Muscle of leg (tissue), 11 donors: Measurements from ENCODE around the gene ZNF778. TPM values are rescaled to one million over a fixed set of nuclear protein-coding genes. Genes with fewer than 3 reads are reported as not detected.
A peak's percentile ranks its signal among the peaks of the same experiment; 100 is the strongest.
"Not testable (repeated sequence)": the region's sequence is repeated elsewhere in the genome, so short reads cannot be mapped to it uniquely, and the experiment has no call there.

Experiments
- DNase-seq: peaks from one replicate; pipeline ENCODE4 v3.0.0; 2013
- H3K27ac ChIP-seq: one replicate; pipeline ENCODE4 v1.5.1; 2013; ENCODE audit warnings: mild to moderate bottlenecking, low read length, control low read depth
- H3K27me3 ChIP-seq: one replicate; pipeline ENCODE4 v1.6.1; 2013; ENCODE audit warnings: low read length; ENCODE audit not compliant: control insufficient read depth, insufficient read depth
- H3K36me3 ChIP-seq: one replicate; pipeline ENCODE4 v1.6.1; 2013; ENCODE audit warnings: low read length; ENCODE audit not compliant: control insufficient read depth, insufficient read depth
- H3K4me1 ChIP-seq: one replicate; pipeline ENCODE4 v1.6.1; 2013; ENCODE audit warnings: low read length; ENCODE audit not compliant: control insufficient read depth, insufficient read depth
- H3K4me3 ChIP-seq: one replicate; pipeline ENCODE4 v1.5.1; 2013; ENCODE audit warnings: low read length, control low read depth
- H3K9me3 ChIP-seq: replicated peaks from 2 replicates; pipeline ENCODE4 v1.6.1; 2013; ENCODE audit warnings: low read depth, low read length; ENCODE audit not compliant: control insufficient read depth
- WGBS: methylation state at CpG from one replicate; pipeline ENCODE4 v1.1.5; 2013; ENCODE audit warnings: missing lambda C conversion rate; ENCODE audit not compliant: insufficient coverage; 5-methylcytosine and 5-hydroxymethylcytosine counted together
- polyA plus RNA-seq, 8 donors: library from polyadenylated mRNA; unstranded; fragments of 120-200 nt; gene quantifications; one replicate each; pipeline versions ENCODE4 v1.2.1 to v1.2.3, GENCODE V29; 2013; ENCODE audit warnings: inconsistent platforms in 1 of 8, low replicate concordance in 1 of 8; ENCODE audit not compliant: insufficient read length in 8 of 8, insufficient read depth in 1 of 8
- total RNA-seq: library from RNA; stranded (reverse); fragments of 120-200 nt; gene quantifications from one replicate; pipeline ENCODE4 v1.2.4, GENCODE V29; 2013

Gene ZNF778
- total and polyA plus RNA-seq, 9 donors, result 4.6 to 7.7 (median 5.6) TPM

DNA sequence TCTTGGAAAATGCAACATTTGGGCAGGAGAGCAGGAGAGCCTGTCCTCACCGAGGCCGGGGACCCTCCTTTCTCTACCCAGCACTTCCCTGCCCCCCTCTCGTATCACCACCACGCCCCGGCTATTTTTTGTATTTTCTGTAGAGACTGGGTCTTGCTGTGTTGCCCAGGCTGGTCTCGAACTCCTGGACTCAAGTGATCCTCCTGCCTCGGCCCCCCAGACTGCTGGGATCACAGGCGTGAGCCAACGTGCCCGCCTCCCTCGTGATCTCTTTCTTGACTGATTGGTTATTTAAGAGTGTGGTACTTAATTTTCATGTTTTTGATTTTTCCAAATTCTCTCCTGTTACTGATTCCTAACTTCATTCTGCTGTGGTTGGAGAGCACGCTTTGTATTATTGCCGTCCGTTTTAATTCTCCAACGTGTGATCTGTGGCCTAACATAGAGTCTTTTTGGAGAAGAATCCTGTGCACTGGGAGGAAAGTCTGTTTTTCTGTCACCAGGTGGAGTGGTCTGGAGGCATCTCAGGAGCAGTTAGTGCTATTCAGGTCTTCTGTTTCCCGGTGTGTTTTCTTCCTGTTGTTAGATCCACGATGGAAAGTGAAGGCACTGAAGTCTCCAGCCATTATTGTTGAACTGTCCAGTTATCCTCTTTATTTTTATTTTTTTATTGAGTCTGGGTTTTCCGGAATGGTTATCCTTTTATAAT lies 40.4 kb downstream of the ZNF778 start:
- Histone ChIP-seq H3K9me3 (peaks cover 5% of the 10 kb centered on the region), H3K4me3 (peak overlapping the region; percentile 37), H3K27me3 (peaks cover 23% of the 10 kb centered on the region), H3K36me3 (no peaks in the 10 kb centered on the region), H3K4me1 (peaks cover 10% of the 10 kb centered on the region), H3K27ac (no peak overlapping the region)
- DNase-seq, result no peak
- WGBS, result 63% methylated on average over 10 of the region's 18 CpGs

DNA sequence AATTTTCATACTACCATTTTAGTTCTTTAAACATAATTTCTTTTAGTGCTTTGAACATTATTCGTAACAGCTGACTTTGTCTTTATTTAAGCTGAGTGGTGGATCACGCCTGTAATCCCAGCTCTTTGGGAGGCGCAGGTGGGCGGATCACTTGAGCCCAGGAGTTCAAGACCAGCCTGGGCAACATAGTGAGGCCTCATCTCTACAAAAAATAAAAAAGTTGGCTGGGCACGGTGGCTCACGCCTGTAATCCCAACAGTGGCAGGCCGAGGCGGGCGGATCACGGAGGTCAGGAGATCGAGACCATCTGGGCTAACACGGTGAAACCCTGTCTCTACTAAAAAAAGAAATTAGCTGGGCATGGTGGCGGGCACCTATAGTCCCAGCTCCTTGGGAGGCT lies 42.4 kb downstream of the ZNF778 start:
- H3K4me3 ChIP-seq, H3K36me3 ChIP-seq, H3K27ac ChIP-seq, H3K9me3 ChIP-seq, DNase-seq: not testable (repeated sequence)
- WGBS, result 90% methylated on average over 13 of the region's 13 CpGs
- Histone ChIP-seq H3K27me3 (peaks cover 23% of the 10 kb centered on the region), H3K4me1 (peaks cover 10% of the 10 kb centered on the region)

DNA sequence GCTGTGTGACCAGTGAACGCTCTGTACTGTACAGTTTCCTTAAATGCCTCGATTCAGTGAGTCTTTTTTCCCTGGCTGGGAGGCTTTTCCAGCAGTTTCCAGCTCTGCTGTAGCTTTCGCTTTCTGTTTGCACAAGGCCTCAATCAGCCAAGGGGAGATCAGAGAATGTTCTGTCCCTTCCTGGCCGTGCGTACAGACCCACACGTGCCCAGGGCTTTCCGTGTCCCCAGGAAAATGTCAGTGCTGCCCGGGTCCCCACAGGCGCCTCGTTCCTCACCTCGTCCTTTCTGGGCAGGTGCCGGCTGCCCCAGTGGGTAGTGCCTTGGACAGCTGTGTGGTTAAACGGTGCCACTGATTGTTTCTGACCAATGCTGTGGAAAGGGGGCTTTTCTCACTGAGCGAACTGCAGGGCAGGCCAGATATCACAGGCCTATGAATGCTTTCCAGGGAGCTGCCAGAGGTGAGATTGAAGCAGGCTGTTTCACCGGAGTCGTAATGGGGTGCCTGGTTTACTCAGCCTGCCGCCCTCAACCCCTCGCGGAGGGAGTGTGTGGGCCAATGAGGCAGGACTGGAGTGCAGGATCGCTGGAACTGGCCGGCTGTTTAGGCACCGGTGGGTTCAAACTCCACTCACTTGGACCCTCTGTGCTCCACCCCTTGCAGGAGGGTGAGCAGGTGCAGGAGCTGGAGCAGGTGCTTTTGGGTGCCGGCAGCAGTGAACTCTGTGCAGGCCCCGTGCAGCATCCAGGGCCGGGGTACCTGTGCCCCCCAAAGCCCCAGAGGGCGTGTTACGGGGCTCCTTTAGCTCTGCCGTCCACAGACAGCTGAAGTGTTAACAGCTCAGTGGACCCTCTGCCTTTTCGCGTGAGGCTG lies 44.4 kb downstream of the ZNF778 start:
- 81% methylated on average over 26 of the region's 30 CpGs for WGBS
- H3K27me3 ChIP-seq, result peaks cover 16% of the 10 kb centered on the region
- no peak overlapping the region for H3K27ac ChIP-seq
- H3K4me1 ChIP-seq, result peaks cover 5% of the 10 kb centered on the region
- peaks cover 22% of the 10 kb centered on the region for H3K36me3 ChIP-seq
- H3K9me3 ChIP-seq, result peaks cover 6% of the 10 kb centered on the region
- H3K4me3 ChIP-seq, result no peak overlapping the region
- DNase-seq, result no peak

DNA sequence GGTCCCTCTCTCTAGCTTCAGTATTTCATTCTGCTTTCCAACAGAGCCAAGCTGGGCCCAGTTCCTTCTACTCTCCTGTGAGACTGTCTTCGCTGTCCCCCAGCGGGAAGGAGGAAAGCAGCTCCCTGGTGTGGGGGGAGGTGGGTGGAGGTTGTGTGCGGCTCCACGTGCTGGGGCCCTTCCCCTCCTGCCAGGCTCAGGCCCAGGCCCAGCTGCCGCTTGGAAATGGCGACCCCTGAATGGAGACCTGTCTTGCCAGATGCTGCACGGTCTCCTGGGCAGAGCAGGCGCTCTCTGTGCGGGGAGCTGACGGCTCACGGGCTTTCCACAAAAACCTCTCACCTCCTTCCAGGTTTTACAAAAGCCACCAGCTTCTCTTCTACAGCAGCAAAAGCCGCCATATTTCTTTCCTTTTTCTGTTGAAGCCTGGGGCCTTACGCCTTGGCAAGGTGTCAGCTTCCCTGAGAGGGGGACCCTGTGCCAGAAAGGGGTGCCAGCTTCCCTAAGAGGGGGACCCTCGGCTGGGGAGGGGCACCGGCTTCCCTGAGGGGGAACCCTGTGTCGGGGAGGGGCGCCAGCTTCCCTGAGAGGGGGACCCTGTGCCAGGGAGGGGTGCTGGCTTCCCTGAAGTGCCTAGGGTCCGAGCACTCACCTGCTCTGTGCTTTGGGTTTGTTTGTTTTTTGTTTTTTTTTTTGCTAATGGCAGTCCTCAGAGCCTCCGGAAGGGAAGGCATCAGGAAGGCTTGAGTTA lies 47.5 kb downstream of the ZNF778 start:
- peaks cover 39% of the 10 kb centered on the region for H3K36me3 ChIP-seq
- no peak for DNase-seq
- 80% methylated on average over 12 of the region's 19 CpGs for WGBS

DNA sequence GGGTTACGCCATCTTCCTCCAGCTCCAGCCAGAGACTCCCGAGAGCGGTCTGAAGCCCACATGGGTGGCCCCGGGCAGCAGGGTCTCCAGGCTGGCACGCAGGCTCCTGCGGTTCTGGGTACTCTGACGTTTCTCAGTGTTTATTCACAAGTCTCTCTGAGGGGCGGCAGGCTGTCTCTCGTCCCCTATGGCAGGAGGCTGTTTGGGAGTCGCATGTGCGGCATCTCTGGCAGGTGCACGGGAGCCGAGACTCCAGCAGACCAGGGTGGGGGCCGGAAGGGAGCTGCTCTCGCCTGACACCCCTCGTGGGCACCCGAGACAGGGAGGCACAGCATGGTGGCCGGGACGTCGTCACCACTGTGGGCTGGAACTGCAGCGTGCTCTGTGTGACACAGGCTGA lies 48.1 kb downstream of the ZNF778 start:
- Histone ChIP-seq H3K4me1 (no peaks in the 10 kb centered on the region), H3K9me3 (peaks cover 6% of the 10 kb centered on the region), H3K4me3 (no peak overlapping the region), H3K27ac (no peak overlapping the region), H3K27me3 (no peaks in the 10 kb centered on the region), H3K36me3 (peaks cover 46% of the 10 kb centered on the region)
- 91% methylated on average over 21 of the region's 21 CpGs for WGBS
- no peak for DNase-seq

More for the DNA sequence above, 47.5 kb downstream of the ZNF778 start:
- peaks cover 6% of the 10 kb centered on the region for H3K9me3 ChIP-seq
- H3K4me3 ChIP-seq, result no peak overlapping the region
- H3K27ac ChIP-seq, result no peak overlapping the region
- H3K27me3 ChIP-seq, result no peaks in the 10 kb centered on the region
- no peaks in the 10 kb centered on the region for H3K4me1 ChIP-seq

DNA sequence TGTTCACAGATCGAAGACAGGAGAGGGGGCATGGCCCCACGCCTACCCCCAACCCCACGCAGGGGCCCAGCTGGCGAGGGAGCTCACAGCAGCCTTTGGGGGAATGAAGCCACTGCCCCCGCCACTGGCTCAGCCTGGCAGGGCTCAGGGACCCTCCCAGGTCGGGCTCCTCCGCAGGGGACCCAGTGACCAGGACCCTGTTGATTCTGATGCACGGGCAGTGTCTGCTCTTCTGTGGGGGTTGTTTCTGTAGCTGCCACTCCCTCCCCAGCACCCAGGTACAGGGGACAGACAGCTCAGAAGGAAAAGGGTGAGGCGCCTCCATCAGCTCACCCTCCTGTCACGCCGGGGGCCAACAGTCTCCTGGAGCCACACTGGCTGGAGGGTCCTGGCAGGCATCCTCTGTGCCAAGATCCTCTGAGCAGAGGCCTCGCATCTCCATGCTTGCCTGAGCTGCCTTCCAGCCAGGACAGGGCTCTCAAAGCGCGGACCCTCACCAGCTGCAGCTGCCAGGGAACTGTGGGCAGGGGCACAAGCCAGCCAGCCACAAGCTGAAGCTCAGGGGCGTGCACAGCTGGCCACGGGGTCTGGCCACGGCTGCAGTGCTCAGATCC lies 49.1 kb downstream of the ZNF778 start:
- Histone ChIP-seq H3K9me3 (peaks cover 6% of the 10 kb centered on the region), H3K4me1 (no peaks in the 10 kb centered on the region), H3K27ac (no peak overlapping the region), H3K27me3 (no peaks in the 10 kb centered on the region), H3K36me3 (peaks cover 55% of the 10 kb centered on the region), H3K4me3 (no peak overlapping the region)
- 92% methylated on average over 9 of the region's 17 CpGs for WGBS
- DNase-seq, result no peak

DNA sequence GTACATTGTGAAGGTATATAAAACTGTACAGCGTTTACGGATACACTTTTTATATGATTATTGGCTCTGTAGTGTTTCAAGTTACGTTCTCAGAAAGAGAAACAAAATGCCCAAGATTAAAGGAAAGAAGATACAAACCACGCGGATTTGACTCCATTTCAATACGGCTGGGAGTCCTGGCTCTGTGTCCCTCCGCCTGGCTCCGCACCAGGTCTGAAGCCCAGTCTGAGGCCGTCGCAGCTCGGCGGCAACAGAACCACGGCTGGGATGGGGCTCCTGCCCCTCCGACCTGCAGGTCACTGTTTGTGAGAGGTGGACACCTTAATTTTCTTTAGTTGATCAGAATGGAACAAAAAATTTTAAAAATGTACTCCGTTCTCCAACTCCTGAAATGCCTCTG lies 50.2 kb downstream of the ZNF778 start:
- H3K9me3 ChIP-seq, DNase-seq, H3K4me3 ChIP-seq, H3K27ac ChIP-seq, H3K4me1 ChIP-seq, H3K27me3 ChIP-seq: not testable (repeated sequence)
- no CpG with 5 or more reads among the region's 15 CpGs for WGBS
- H3K36me3 ChIP-seq, result peaks cover 66% of the 10 kb centered on the region

DNA sequence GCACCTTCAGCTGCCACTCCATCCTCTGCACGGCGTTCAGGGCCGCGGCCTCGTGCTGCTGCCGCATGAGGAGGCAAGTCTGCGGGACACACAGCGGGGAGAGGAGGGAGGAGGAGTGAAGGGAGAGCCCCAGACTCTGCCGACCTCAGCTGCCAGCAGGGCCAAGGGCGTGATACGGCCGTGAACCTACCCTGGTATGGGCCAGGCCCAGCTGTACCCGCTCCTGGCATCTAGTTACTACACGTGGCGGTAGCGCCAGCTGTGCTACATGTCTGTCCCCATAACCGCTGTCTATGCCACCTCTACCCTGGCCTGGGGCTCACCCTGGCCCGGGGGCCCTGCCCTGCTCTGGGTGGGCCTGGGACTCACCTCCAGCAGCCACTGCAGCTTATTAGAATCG lies 51.1 kb downstream of the ZNF778 start:
- WGBS, result 92% methylated on average over 17 of the region's 19 CpGs
- no peaks in the 10 kb centered on the region for H3K27me3 ChIP-seq
- no peaks in the 10 kb centered on the region for H3K9me3 ChIP-seq
- H3K4me3 ChIP-seq, result no peak overlapping the region
- no peak overlapping the region for H3K27ac ChIP-seq
- no peak for DNase-seq
- peaks cover 70% of the 10 kb centered on the region for H3K36me3 ChIP-seq
- H3K4me1 ChIP-seq, result no peaks in the 10 kb centered on the region

DNA sequence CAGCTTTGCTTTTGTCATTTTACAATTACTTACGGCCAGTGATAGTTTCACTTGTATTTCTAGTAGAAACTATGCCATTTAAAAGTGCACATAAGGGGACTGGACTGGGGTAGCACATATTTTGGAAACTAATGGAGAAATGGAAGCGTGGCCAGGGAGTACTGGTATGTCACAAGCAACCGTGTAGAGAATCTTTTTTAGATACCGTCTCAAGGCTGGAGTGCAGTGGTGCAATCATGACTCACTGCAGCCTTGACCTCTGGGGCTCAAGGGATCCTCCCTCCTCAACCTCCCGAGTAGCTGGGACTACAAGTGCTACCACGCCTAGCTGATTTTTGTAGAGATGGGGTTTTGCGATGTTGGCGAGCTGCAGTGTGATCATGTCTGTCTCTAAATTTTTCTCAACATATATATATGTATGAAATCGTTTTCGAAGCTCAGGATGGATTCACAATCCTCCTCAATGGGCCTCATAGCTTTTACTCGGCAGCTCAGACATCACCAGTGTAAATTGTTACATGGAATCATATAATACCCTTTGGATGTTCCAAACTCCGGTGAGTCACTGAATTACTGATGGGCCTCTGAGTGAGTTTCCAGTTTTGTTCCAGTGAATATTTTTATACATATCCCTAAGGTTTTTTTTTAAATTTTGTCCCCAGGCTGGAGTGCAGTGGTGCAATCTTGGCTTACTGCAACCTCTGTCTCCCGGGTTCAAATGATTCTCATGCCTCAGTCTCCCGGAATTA lies 51.7 kb downstream of the ZNF778 start:
- H3K27ac ChIP-seq, result no peak overlapping the region
- no peak for DNase-seq
- peaks cover 76% of the 10 kb centered on the region for H3K36me3 ChIP-seq
- H3K4me1 ChIP-seq, result no peaks in the 10 kb centered on the region
- 95% methylated on average over 4 of the region's 14 CpGs for WGBS
- H3K4me3 ChIP-seq, result no peak overlapping the region
- no peaks in the 10 kb centered on the region for H3K27me3 ChIP-seq
- H3K9me3 ChIP-seq, result no peaks in the 10 kb centered on the region
